Left renal pelvis (tissue), 4 donors: Measurements from ENCODE around the gene SH3TC1. TPM values are rescaled to one million over a fixed set of nuclear protein-coding genes. Genes with fewer than 3 reads are reported as not detected.

Experiments
- DNase-seq, 4 donors: peaks; one replicate each; pipeline ENCODE4 v3.0.0-alpha.2; 2013; ENCODE audit warnings: low read depth in 4 of 4, low spot score in 3 of 4
- polyA plus RNA-seq, 4 donors: library from polyadenylated mRNA; unstranded; fragments of 120-200 nt; gene quantifications; one replicate each; pipeline ENCODE4 v1.2.1, GENCODE V29; 2013; ENCODE audit not compliant: insufficient read length in 4 of 4

SH3TC1 gene
- polyA plus RNA-seq, 4 donors: 5.3 to 28.7 (median 22.9) TPM

- DNase-seq: no peak
Observed at GRCh38 chr4:8283631-8284121, 84.6 kb downstream of the SH3TC1 start.

- DNase-seq: no peak
Observed at GRCh38 chr4:8284391-8284790, 85.3 kb downstream of the SH3TC1 start.

GRCh38 chr4:8285143-8285975 lies 86.3 kb downstream of the SH3TC1 start:
- no peak for DNase-seq

- DNase-seq: no peak
Observed at GRCh38 chr4:8285976-8286718, 87.1 kb downstream of the SH3TC1 start.

- no peak for DNase-seq
Observed at GRCh38 chr4:8286719-8287342, 87.7 kb downstream of the SH3TC1 start.

GRCh38 chr4:8287343-8288280 lies 88.5 kb downstream of the SH3TC1 start:
- DNase-seq: no peak

GRCh38 chr4:8289151-8289750 lies 90.2 kb downstream of the SH3TC1 start:
- DNase-seq: no peak

GRCh38 chr4:8289956-8290700 lies 91.0 kb downstream of the SH3TC1 start:
- no peak for DNase-seq

- no peak for DNase-seq
Observed at GRCh38 chr4:8290701-8290970, 91.5 kb downstream of the SH3TC1 start.

Other genes with a start within 250 kb of the SH3TC1 start
- gene ABLIM2, start 40.5 kb upstream of the SH3TC1 start, polyA plus RNA-seq: 1 to 10 TPM; 1.8 to 7.0 (median 6.1) TPM
- 10 to 100 TPM in 3 of 4 donors, 1 to 10 TPM in 1; 8.8 to 52.8 (median 13.6) TPM for gene HTRA3, start 70.5 kb downstream of the SH3TC1 start, polyA plus RNA-seq
- 10 to 100 TPM; 13.0 to 18.6 (median 15.7) TPM for gene ACOX3, start 241.4 kb downstream of the SH3TC1 start, polyA plus RNA-seq
- 10 to 100 TPM; 11.4 to 20.0 (median 14.1) TPM for gene TRMT44, start 241.5 kb downstream of the SH3TC1 start, polyA plus RNA-seq